Lower leg skin (tissue), 3 donors: ENCODE results near the gene OCA2.

Experiments
- POLR2A ChIP-seq, 2 donors: fragments of 450-650 bp; IDR thresholded peaks; one replicate each; pipeline ENCODE4 v1.6.1; 2016 to 2017; ENCODE audit warnings: antibody characterized with exemption in 2 of 2, mild to moderate bottlenecking in 1 of 2, moderate library complexity in 1 of 2
- TF ChIP-seq, protein P1 (sequence below), 3 donors: fragments of 450-650 bp; IDR thresholded peaks; one replicate each; pipeline ENCODE4 v1.5.1; 2016; ENCODE audit warnings: antibody characterized with exemption in 3 of 3, mild to moderate bottlenecking in 3 of 3, moderate library complexity in 2 of 3

DNA sequence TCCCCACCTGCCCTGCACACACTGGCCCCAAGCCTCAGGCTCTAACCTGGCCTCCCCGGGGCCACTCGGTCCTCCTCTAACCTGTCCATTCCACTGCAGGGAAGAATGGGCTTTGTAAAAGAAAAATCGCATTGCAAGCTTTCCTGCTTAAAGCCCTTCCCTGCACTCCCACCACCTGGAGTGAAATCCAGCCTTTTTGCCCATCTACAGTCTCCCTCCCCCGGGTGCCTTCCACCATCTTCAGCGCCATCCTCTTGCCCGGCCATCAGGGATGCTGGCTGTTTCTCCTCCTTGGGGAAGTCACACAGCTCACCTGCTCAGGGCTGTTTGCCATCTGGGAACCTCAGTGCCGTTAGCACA, 266.9 kb downstream of the OCA2 start:
- TF ChIP-seq, protein P1, sequence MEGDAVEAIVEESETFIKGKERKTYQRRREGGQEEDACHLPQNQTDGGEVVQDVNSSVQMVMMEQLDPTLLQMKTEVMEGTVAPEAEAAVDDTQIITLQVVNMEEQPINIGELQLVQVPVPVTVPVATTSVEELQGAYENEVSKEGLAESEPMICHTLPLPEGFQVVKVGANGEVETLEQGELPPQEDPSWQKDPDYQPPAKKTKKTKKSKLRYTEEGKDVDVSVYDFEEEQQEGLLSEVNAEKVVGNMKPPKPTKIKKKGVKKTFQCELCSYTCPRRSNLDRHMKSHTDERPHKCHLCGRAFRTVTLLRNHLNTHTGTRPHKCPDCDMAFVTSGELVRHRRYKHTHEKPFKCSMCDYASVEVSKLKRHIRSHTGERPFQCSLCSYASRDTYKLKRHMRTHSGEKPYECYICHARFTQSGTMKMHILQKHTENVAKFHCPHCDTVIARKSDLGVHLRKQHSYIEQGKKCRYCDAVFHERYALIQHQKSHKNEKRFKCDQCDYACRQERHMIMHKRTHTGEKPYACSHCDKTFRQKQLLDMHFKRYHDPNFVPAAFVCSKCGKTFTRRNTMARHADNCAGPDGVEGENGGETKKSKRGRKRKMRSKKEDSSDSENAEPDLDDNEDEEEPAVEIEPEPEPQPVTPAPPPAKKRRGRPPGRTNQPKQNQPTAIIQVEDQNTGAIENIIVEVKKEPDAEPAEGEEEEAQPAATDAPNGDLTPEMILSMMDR (IDR thresholded peaks at IDR 0.05) = no peak
- no peak for TF ChIP-seq POLR2A (IDR thresholded peaks at IDR 0.05)
